Measurements from ENCODE around the gene NUDT21. TPM values are rescaled to one million over a fixed set of nuclear protein-coding genes. Genes with fewer than 3 reads are reported as not detected.

Gene NUDT21
- total and polyA plus RNA-seq, 2 of the 4 experiments (the other 2 are of a cell fraction) = 52.4 to 166 TPM

- H4K8ac ChIP-seq (ENCODE audit: low read depth in 2 of 2, low read length in 2 of 2) = no peak overlapping the region
- H4K5ac ChIP-seq (ENCODE audit: low read depth, low read length) = no peak overlapping the region
- no peaks in the 10 kb centered on the region for H3K9me1 ChIP-seq (ENCODE audit: insufficient read depth, low read length)
- peaks cover 17 to 41% of the 10 kb centered on the region in 2 experiments for H3K79me1 ChIP-seq (ENCODE audit: low read depth in 1 of 2, low read length in 2 of 2)
- H2BK5ac ChIP-seq (ENCODE audit: low read depth, low read length, poor library complexity, severe bottlenecking) = no peak overlapping the region
- H3K36me3 ChIP-seq (ENCODE audit: control insufficient read depth, insufficient read depth, low read length) = peaks cover 12% of the 10 kb centered on the region
- in situ Hi-C loops (cut with MboI; ENCODE audit: low sequenced_read_pairs) = no loop called here
- H2BK15ac ChIP-seq (ENCODE audit: low read depth, low read length) = no peak overlapping the region
- DNase-seq (no peak), ATAC-seq (ENCODE audit: low read depth) (no peak)
- no peak overlapping the region for H2BK20ac ChIP-seq (ENCODE audit: low read depth, low read length)
- no peaks in the 10 kb centered on the region for H3K27me3 ChIP-seq (ENCODE audit: control insufficient read depth, insufficient read depth, low read length)
- H4K91ac ChIP-seq (ENCODE audit: insufficient read depth, low read depth, low read length) = no peak overlapping the region
- no peak overlapping the region for H3K4ac ChIP-seq (ENCODE audit: low read depth, low read length)
- ChIA-PET POLR2A (ENCODE audit: unreplicated experiment) (no interaction called here), CTCF (interaction anchor here (0.7 kb wide), 1 partner anchor 17 kb away, joined by 3 read pairs; no protein-coding TSS in a partner anchor)
- no peak overlapping the region for H2BK120ac ChIP-seq (ENCODE audit: low read depth, low read length)
- H3K9me3 ChIP-seq (ENCODE audit: control insufficient read depth, insufficient read depth, low read length) = no peaks in the 10 kb centered on the region
- H3K14ac ChIP-seq (replicated peaks; ENCODE audit: low read depth, low read length) = no peak overlapping the region
- H3K4me3 ChIP-seq (ENCODE audit: insufficient read depth, low read depth, low read length) = no peak overlapping the region
- no peak overlapping the region for H3K23ac ChIP-seq (ENCODE audit: low read depth, low read length)
- no peak overlapping the region for H2AK5ac ChIP-seq (ENCODE audit: low read depth, low read length)
- peaks cover 2% of the 10 kb centered on the region; the same call in 1 of the 2 replicates for H3K4me1 ChIP-seq (ENCODE audit: control insufficient read depth, insufficient read depth, low read length)
- H2AFZ ChIP-seq (replicated peaks; ENCODE audit: low read length, poor library complexity) = no peak overlapping the region
- no peak overlapping the region for H3K4me2 ChIP-seq (ENCODE audit: low read depth, low read length)
- H3K18ac ChIP-seq (ENCODE audit: low read depth, low read length) = no peak overlapping the region
- dilution Hi-C loops (cut with HindIII; ENCODE audit: low sequenced_read_pairs, unreplicated experiment) = no loop called here
- BruUV-seq (replicated peaks) = no TSS peak
- peaks cover 13% of the 10 kb centered on the region; the same call in 1 of the 2 replicates for H4K20me1 ChIP-seq (ENCODE audit: insufficient read depth, low read length)
- no peak overlapping the region for H3K56ac ChIP-seq (ENCODE audit: extremely low read depth, insufficient read depth, low read length)
- no peak overlapping the region for H3K9ac ChIP-seq (ENCODE audit: low read depth, low read length)
- intact Hi-C loops (cut with micrococcal nuclease) = no loop called here
- no peak overlapping the region for H3K27ac ChIP-seq (ENCODE audit: insufficient read depth, low read length)
- TF ChIP-seq RCOR1 (IDR thresholded peaks at IDR 0.05; ENCODE audit: insufficient replicate concordance, low read length) (no peak), CEBPB (IDR thresholded peaks at IDR 0.05; ENCODE audit: low read depth, low read length) (no peak), MAFK (IDR thresholded peaks at IDR 0.05; ENCODE audit: low read depth, low read length) (no peak), RAD21 (IDR thresholded peaks at IDR 0.05; ENCODE audit: low read length) (no peak)
- H2AK9ac ChIP-seq (replicated peaks; ENCODE audit: low read depth, low read length, poor library complexity) = no peak overlapping the region
Measured at GRCh38 chr16:56448005-56448404, 3.1 kb downstream of the NUDT21 start.

Measured in IMR-90 (cell line).